Spleen (tissue), 11 donors: ENCODE measurements around the gene AJAP1. TPM values are rescaled to one million over a fixed set of nuclear protein-coding genes. Genes with fewer than 3 reads are reported as not detected.

ENCODE experiments used
- DNase-seq: peaks from one replicate; pipeline ENCODE4 v3.0.0-alpha.2; 2020
- H3K27ac ChIP-seq, 8 donors: fragments of 200-600 bp; sonication (generic) in 7 of 8; 1 replicate in 4 of 8; 2 replicates in 4 of 8; pipeline versions ENCODE4 v1.5.0 to v1.8.0; 2016 to 2021; ENCODE audit warnings: inconsistent platforms in 4 of 8, mild to moderate bottlenecking in 4 of 8, moderate library complexity in 1 of 8
- H3K27me3 ChIP-seq, 7 donors: fragments of 200-600 bp; sonication (generic) in 6 of 7; replicated peaks in 1 of 7; 1 replicate in 4 of 7; 2 replicates in 3 of 7; pipeline versions ENCODE4 v1.5.0 to v1.8.0; 2016 to 2021; ENCODE audit warnings: inconsistent platforms in 3 of 7, mild to moderate bottlenecking in 1 of 7
- H3K36me3 ChIP-seq, 6 donors: fragments of 200-600 bp; sonication (generic) in 5 of 6; 1 replicate in 4 of 6; 2 replicates in 2 of 6; pipeline versions ENCODE4 v1.5.0 to v1.8.0; 2016 to 2021; ENCODE audit warnings: inconsistent platforms in 2 of 6
- H3K4me1 ChIP-seq, 6 donors: fragments of 200-600 bp; sonication (generic) in 5 of 6; 1 replicate in 3 of 6; 2 replicates in 3 of 6; pipeline versions ENCODE4 v1.5.0 to v1.8.0; 2016 to 2021; ENCODE audit warnings: inconsistent platforms in 3 of 6
- H3K4me3 ChIP-seq, 8 donors: fragments of 200-600 bp; sonication (generic) in 7 of 8; 1 replicate in 4 of 8; 2 replicates in 4 of 8; pipeline versions ENCODE4 v1.5.0 to v1.8.0; 2016 to 2021; ENCODE audit warnings: inconsistent platforms in 4 of 8, mild to moderate bottlenecking in 4 of 8, moderate library complexity in 2 of 8
- H3K9me3 ChIP-seq, 8 donors: fragments of 200-600 bp; sonication (generic) in 7 of 8; 1 replicate in 4 of 8; 2 replicates in 4 of 8; pipeline versions ENCODE4 v1.5.0 to v1.8.0; 2016 to 2021; ENCODE audit warnings: inconsistent platforms in 4 of 8
- POLR2A ChIP-seq, 3 donors: fragments of 450-650 bp; IDR thresholded peaks; one replicate each; pipeline ENCODE4 v1.5.1; 2017; ENCODE audit warnings: antibody characterized with exemption in 3 of 3, mild to moderate bottlenecking in 1 of 3
- POLR2AphosphoS5 ChIP-seq, 3 donors: sonication (generic); formaldehyde crosslinking; IDR thresholded peaks; one replicate each; pipeline ENCODE4 v1.5.1; 2017; ENCODE audit warnings: antibody characterized with exemption in 3 of 3
- WGBS, 5 donors: extraction: QIAGEN DNeasy Blood & Tissue Kit in 3 of 5; methylation state at CpG; one replicate each; pipeline versions ENCODE4 v1.1.5 to v1.1.7; 2013 to 2018; 5-methylcytosine and 5-hydroxymethylcytosine counted together
- intact Hi-C: fragments of 100-400 bp; cut with DNase I; formaldehyde crosslinking; loops from one replicate; pipeline ENCODE4 v1.15.0; 2023; ENCODE audit warnings: low total_unique reads
- polyA plus RNA-seq, 3 donors: library from polyadenylated mRNA; stranded (reverse); fragments of 200-250 nt; gene quantifications; one replicate each; pipeline ENCODE4 v1.2.1, GENCODE V29; 2013
- total RNA-seq, 7 donors: library from RNA; depleted of rRNA in 3 of 7; stranded (reverse); fragments of >200 nt in 3 of 7; fragmentation: NEBNext Ultra II Directional in 4 of 7; extraction: Animal tissue kit (Norgen Biotek cat#: 25700) in 4 of 7; gene quantifications; one replicate each; pipeline versions ENCODE4 v1.1.0 to v1.2.1, GENCODE V29; 2016 to 2021
- TF ChIP-seq, protein P1 (sequence below), 11 experiments: fragments of 200-600 bp in 7 of 11; fragments of 450-650 bp in 4 of 11; sonication (generic) in 4 of 11; IDR thresholded peaks in 8 of 11; conservative IDR thresholded peaks in 3 of 11; 1 replicate in 7 of 11; 2 replicates in 4 of 11; pipeline versions ENCODE4 v1.4.0 to v1.8.0; 2016 to 2021; ENCODE audit warnings: antibody characterized with exemption in 11 of 11, inconsistent platforms in 4 of 11, mild to moderate bottlenecking in 1 of 11
- donor health status: healthy with polysubstance abuse.
- donor health status: DM: no; HTN: no; CAD: no; lungs with moderate emphysema.
- donor health status: DM: no; HTN: no; CAD: no.
- donor health status: Bipolar disorder and iron deficiency.
- donor health status: healthy.
- donor health status: DM: no; HTN: no; CAD: no.
- donor health status: DM: yes; HTN: yes; CAD: no.

The AJAP1 gene
- total and polyA plus RNA-seq, 10 donors, result 0.04 to 13.3 (median 2.4) TPM

DNA sequence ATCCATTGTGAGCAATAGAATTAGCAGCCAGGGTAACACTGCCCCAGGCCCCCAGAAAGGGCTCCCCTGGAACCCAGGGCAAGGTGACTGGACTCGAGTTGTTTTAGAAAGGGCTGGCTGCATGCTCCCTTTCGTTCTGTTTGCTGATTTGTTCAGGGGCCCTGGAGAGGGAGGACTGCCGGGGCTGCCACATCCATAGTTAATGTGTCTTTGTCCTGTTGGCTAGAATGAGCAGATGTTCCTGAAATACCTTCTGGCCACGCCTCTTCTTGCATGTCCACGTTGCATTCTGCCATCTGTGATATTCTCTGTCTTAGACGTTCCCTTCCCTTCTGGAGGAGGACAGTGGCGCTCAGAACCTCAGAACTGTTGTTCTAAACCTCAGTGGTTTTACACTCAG lies 118.8 kb downstream of the AJAP1 start:
- Histone ChIP-seq H3K4me1 (no peaks in the 10 kb centered on the region), H3K36me3 (no peaks in the 10 kb centered on the region), H3K4me3 (no peak overlapping the region), H3K27ac (no peak overlapping the region), H3K9me3 (no peaks in the 10 kb centered on the region), H3K27me3 (peaks cover 0 to 16% (median 0%) of the 10 kb centered on the region in 7 donors)
- no peak for DNase-seq
- intact Hi-C loops, result no loop called here
- TF ChIP-seq, protein P1, sequence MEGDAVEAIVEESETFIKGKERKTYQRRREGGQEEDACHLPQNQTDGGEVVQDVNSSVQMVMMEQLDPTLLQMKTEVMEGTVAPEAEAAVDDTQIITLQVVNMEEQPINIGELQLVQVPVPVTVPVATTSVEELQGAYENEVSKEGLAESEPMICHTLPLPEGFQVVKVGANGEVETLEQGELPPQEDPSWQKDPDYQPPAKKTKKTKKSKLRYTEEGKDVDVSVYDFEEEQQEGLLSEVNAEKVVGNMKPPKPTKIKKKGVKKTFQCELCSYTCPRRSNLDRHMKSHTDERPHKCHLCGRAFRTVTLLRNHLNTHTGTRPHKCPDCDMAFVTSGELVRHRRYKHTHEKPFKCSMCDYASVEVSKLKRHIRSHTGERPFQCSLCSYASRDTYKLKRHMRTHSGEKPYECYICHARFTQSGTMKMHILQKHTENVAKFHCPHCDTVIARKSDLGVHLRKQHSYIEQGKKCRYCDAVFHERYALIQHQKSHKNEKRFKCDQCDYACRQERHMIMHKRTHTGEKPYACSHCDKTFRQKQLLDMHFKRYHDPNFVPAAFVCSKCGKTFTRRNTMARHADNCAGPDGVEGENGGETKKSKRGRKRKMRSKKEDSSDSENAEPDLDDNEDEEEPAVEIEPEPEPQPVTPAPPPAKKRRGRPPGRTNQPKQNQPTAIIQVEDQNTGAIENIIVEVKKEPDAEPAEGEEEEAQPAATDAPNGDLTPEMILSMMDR (IDR thresholded peaks at IDR 0.05 in 8 of 11, conservative IDR thresholded peaks at IDR 0.05 in 3 of 11), result no peak
- no peak for TF ChIP-seq POLR2A (IDR thresholded peaks at IDR 0.05)
- no peak for TF ChIP-seq POLR2AphosphoS5 (IDR thresholded peaks at IDR 0.05)
- 60 to 83% (median 72%) methylated on average over 7 of the region's 7 CpGs for WGBS, 5 donors

DNA sequence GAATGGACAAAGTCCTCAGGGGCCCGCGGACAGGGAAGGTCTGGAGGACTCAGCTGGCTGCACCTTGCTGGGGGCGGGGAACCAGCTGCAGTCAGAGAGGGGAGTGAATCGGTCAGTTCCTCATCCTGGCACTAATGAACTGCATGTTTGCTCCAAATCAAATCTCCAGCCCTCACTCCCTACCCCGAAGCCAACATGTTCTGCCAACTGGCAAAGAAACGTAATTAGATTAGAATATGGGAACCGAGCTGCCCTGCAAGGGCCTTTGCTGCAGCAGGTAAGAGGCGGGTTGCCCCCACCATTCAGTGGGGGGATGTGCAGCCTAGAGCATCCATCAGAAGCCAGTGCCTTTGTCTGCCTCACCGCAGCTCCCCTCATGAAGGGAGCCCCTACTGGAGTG lies 121.1 kb downstream of the AJAP1 start:
- intact Hi-C loops, result no loop called here
- Histone ChIP-seq H3K4me1 (no peaks in the 10 kb centered on the region), H3K36me3 (no peaks in the 10 kb centered on the region), H3K9me3 (no peaks in the 10 kb centered on the region), H3K27me3 (peaks cover 0 to 7% (median 0%) of the 10 kb centered on the region in 7 donors), H3K27ac (no peak overlapping the region), H3K4me3 (no peak overlapping the region)
- 76 to 87% (median 85%) methylated on average over 7 to 9 of the region's 9 CpGs for WGBS, 5 donors
- no peak for DNase-seq
- TF ChIP-seq POLR2AphosphoS5 (IDR thresholded peaks at IDR 0.05) (no peak), POLR2A (IDR thresholded peaks at IDR 0.05) (no peak)
- TF ChIP-seq, protein P1 (IDR thresholded peaks at IDR 0.05 in 8 of 11, conservative IDR thresholded peaks at IDR 0.05 in 3 of 11), result no peak

DNA sequence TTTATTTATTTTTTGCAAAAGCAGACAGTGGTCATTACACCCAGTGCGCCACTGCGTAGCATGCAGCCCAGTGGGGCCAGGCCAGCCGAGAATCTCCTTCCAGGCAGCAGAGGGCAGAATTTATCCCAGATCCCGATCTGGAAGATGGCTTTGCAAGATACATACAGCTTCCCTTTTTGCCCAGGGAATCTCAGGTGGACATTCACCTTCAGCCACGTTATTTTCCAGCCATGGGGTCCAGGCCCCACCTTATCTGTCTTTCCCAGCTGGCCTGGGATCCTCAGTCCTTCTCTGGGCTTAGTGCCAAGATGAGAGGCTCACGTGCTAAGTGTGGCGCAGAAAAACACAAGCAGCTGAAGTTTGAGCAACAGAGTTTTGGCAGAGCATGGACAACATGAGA lies 123.6 kb downstream of the AJAP1 start:
- intact Hi-C loops, result no loop called here
- 35 to 47% (median 40%) methylated on average over 7 of the region's 7 CpGs for WGBS, 5 donors
- Histone ChIP-seq H3K4me3 (no peak overlapping the region), H3K27ac (no peak overlapping the region), H3K27me3 (no peaks in the 10 kb centered on the region), H3K4me1 (no peaks in the 10 kb centered on the region), H3K36me3 (no peaks in the 10 kb centered on the region), H3K9me3 (no peaks in the 10 kb centered on the region)
- no peak for DNase-seq
- TF ChIP-seq, protein P1 (IDR thresholded peaks at IDR 0.05 in 8 of 11, conservative IDR thresholded peaks at IDR 0.05 in 3 of 11), result peak in 4 of 11 experiments; percentile 11 to 27 (median 22)
- TF ChIP-seq POLR2AphosphoS5 (IDR thresholded peaks at IDR 0.05), result no peak
- TF ChIP-seq POLR2A (IDR thresholded peaks at IDR 0.05), result no peak

DNA sequence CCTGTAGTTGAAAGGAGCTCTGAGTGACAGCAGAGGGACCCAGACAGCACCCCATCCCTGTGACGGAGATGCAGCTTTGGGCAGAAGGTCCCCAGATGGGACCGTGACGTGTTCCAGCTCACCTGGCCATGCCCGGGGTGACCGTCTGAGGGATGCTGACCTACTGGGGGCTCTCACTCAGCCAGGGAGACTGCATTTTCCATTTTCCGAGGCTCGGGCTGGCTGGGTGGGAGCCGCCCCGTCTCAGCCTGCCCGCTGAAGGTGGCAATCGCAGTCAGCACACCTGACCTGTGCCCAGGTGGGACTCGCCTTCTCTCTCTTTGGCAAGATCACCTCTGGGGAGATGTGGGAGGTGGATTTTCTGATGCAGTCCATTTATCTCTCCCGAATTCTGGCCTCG lies 127.2 kb downstream of the AJAP1 start:
- H3K4me1 ChIP-seq, result no peaks in the 10 kb centered on the region
- H3K4me3 ChIP-seq, result no peak overlapping the region
- no peaks in the 10 kb centered on the region for H3K36me3 ChIP-seq
- H3K9me3 ChIP-seq, result no peaks in the 10 kb centered on the region
- H3K27ac ChIP-seq, result no peak overlapping the region
- DNase-seq, result no peak
- 81 to 93% (median 91%) methylated on average over 6 to 14 of the region's 14 CpGs for WGBS, 5 donors
- intact Hi-C loops, result no loop called here
- no peaks in the 10 kb centered on the region for H3K27me3 ChIP-seq
- TF ChIP-seq, protein P1 (IDR thresholded peaks at IDR 0.05 in 8 of 11, conservative IDR thresholded peaks at IDR 0.05 in 3 of 11), result no peak
- TF ChIP-seq POLR2AphosphoS5 (IDR thresholded peaks at IDR 0.05), result no peak
- no peak for TF ChIP-seq POLR2A (IDR thresholded peaks at IDR 0.05)
